GM23338 (cell line): ENCODE results near the gene GPR108. TPM values are rescaled to one million over a fixed set of nuclear protein-coding genes. Genes with fewer than 3 reads are reported as not detected.

Experiments
- ATAC-seq: fragments of 200-7000 bp; cut with Tn5 transposase; 3 replicates; pipeline ENCODE4 v1.9.1; 2020
- DNase-seq: peaks from one replicate; pipeline ENCODE4 v3.0.0-alpha.2; 2015; ENCODE audit warnings: low spot score
- H2AFZ ChIP-seq: fragments of 200-600 bp; sonication (generic); 2 replicates; pipeline ENCODE4 v1.8.0; 2016; ENCODE audit warnings: antibody characterized with exemption, mild to moderate bottlenecking, moderate library complexity
- H3F3A ChIP-seq: fragments of 200-600 bp; sonication (generic); replicated peaks from 2 replicates; pipeline ENCODE4 v1.8.0; 2017; ENCODE audit warnings: antibody characterized with exemption, mixed run types, low read depth
- H3K27ac ChIP-seq: fragments of 200-600 bp; sonication (generic); 2 replicates; pipeline ENCODE4 v1.6.1; 2016; ENCODE audit warnings: low read depth
- H3K27me3 ChIP-seq: fragments of 200-600 bp; sonication (generic); 2 replicates; pipeline ENCODE4 v1.8.0; 2016; ENCODE audit warnings: mild to moderate bottlenecking, mixed run types, moderate library complexity; ENCODE audit not compliant: insufficient read depth
- H3K36me3 ChIP-seq: fragments of 200-600 bp; sonication (generic); 2 replicates; pipeline ENCODE4 v1.8.0; 2016; ENCODE audit warnings: mild to moderate bottlenecking; ENCODE audit not compliant: insufficient read depth
- H3K4me1 ChIP-seq: fragments of 200-600 bp; sonication (generic); 2 replicates; pipeline ENCODE4 v1.8.0; 2016; ENCODE audit warnings: mild to moderate bottlenecking, moderate library complexity; ENCODE audit not compliant: insufficient read depth
- H3K4me2 ChIP-seq: fragments of 200-600 bp; sonication (generic); 2 replicates; pipeline ENCODE4 v1.7.1; 2017; ENCODE audit warnings: mixed run types
- H3K4me3 ChIP-seq: fragments of 200-600 bp; sonication (generic); 2 replicates; pipeline ENCODE4 v1.6.1; 2016; ENCODE audit warnings: mixed run types
- H3K79me2 ChIP-seq: fragments of 200-600 bp; sonication (generic); replicated peaks from 2 replicates; pipeline ENCODE4 v1.8.0; 2017; ENCODE audit warnings: mild to moderate bottlenecking; ENCODE audit not compliant: insufficient read depth
- H3K9me2 ChIP-seq: fragments of 200-600 bp; sonication (generic); 2 replicates; pipeline ENCODE4 v1.8.0; 2017; ENCODE audit not compliant: insufficient read depth
- H4K20me1 ChIP-seq: fragments of 200-600 bp; sonication (generic); replicated peaks from 2 replicates; pipeline ENCODE4 v1.8.0; 2017; ENCODE audit warnings: mild to moderate bottlenecking; ENCODE audit not compliant: insufficient read depth
- H3K27ac Mint-ChIP-seq: 2 replicates; pipeline ENCODE4 v1.8.0; 2020; ENCODE audit warnings: inconsistent platforms, mild to moderate bottlenecking, moderate library complexity, mixed read lengths
- H3K27me3 Mint-ChIP-seq: 3 replicates; pipeline ENCODE4 v1.8.0; 2022; ENCODE audit warnings: low read depth, mild to moderate bottlenecking, moderate library complexity, mixed read lengths, inconsistent platforms; ENCODE audit not compliant: insufficient read depth, poor library complexity
- H3K36me3 Mint-ChIP-seq: 3 replicates; pipeline ENCODE4 v1.8.0; 2021; ENCODE audit warnings: low read depth, mild to moderate bottlenecking, inconsistent platforms, moderate library complexity, mixed read lengths
- H3K4me1 Mint-ChIP-seq: 3 replicates; pipeline ENCODE4 v1.8.0; 2020; ENCODE audit warnings: mild to moderate bottlenecking, inconsistent platforms, mixed read lengths
- H3K4me3 Mint-ChIP-seq: 3 replicates; pipeline ENCODE4 v1.8.0; 2021; ENCODE audit warnings: moderate library complexity, mild to moderate bottlenecking, inconsistent platforms, mixed read lengths
- H3K9me3 Mint-ChIP-seq: 3 replicates; pipeline ENCODE4 v1.8.0; 2020; ENCODE audit warnings: moderate library complexity, mild to moderate bottlenecking, inconsistent platforms, mixed read lengths
- CREB1 ChIP-seq: fragments of 250-450 bp; sonication (Bioruptor Pico); IDR thresholded peaks from 2 replicates; pipeline ENCODE4 v1.5.0; 2020; ENCODE audit warnings: low read depth, mild to moderate bottlenecking, moderate library complexity
- EZH2 ChIP-seq: fragments of 200-600 bp; sonication (generic); IDR thresholded peaks from one replicate; pipeline ENCODE4 v1.8.0; 2017; ENCODE audit warnings: antibody characterized with exemption, mild to moderate bottlenecking, low read depth; ENCODE audit not compliant: unreplicated experiment
- JUNB ChIP-seq: IDR thresholded peaks from one replicate; pipeline ENCODE4 v1.6.1; 2016; ENCODE audit warnings: antibody characterized with exemption; ENCODE audit not compliant: unreplicated experiment
- POLR2AphosphoS5 ChIP-seq: IDR thresholded peaks from 2 replicates; pipeline ENCODE4 v1.6.1; 2016; ENCODE audit warnings: antibody characterized with exemption, low read depth
- STAT1 ChIP-seq: IDR thresholded peaks from one replicate; pipeline ENCODE4 v1.6.1; 2016; ENCODE audit warnings: antibody characterized with exemption; ENCODE audit not compliant: unreplicated experiment
- ZNF331 ChIP-seq: fragments of 250-450 bp; sonication (Bioruptor Pico); IDR thresholded peaks from 2 replicates; pipeline ENCODE4 v1.5.0; 2020; ENCODE audit warnings: low read depth, mild to moderate bottlenecking, moderate library complexity
- polyA plus RNA-seq: library from polyadenylated mRNA; unstranded; fragments of >200 nt; fragmentation: Nextera tagmentation; extraction: Ambion mirVana; gene quantifications from 2 replicates; pipeline ENCODE4 v1.2.1, GENCODE V29; 2016
- total RNA-seq: library from RNA; depleted of rRNA; stranded (reverse); fragments of >200 nt; shearing (Covaris generic); gene quantifications from 2 replicates; pipeline ENCODE4 v1.2.3, GENCODE V29; 2014
- TF ChIP-seq, protein P1 (sequence below), 2 experiments: fragments of 200-600 bp in 1 of 2; sonication (generic) in 1 of 2; conservative IDR thresholded peaks; 2 replicates each; pipeline versions ENCODE4 v1.5.1 to v1.6.1; 2016 to 2017; ENCODE audit warnings: antibody characterized with exemption in 2 of 2, low read depth in 2 of 2, mild to moderate bottlenecking in 2 of 2, moderate library complexity in 1 of 2
- TF ChIP-seq, protein P2 (sequence below): fragments of 250-450 bp; sonication (Bioruptor Pico); IDR thresholded peaks from 2 replicates; pipeline ENCODE4 v1.5.0; 2020; ENCODE audit warnings: mild to moderate bottlenecking, moderate library complexity

Gene GPR108
- total and polyA plus RNA-seq, 2 experiments from 2014 or later: 44.8 to 57.9 TPM

DNA sequence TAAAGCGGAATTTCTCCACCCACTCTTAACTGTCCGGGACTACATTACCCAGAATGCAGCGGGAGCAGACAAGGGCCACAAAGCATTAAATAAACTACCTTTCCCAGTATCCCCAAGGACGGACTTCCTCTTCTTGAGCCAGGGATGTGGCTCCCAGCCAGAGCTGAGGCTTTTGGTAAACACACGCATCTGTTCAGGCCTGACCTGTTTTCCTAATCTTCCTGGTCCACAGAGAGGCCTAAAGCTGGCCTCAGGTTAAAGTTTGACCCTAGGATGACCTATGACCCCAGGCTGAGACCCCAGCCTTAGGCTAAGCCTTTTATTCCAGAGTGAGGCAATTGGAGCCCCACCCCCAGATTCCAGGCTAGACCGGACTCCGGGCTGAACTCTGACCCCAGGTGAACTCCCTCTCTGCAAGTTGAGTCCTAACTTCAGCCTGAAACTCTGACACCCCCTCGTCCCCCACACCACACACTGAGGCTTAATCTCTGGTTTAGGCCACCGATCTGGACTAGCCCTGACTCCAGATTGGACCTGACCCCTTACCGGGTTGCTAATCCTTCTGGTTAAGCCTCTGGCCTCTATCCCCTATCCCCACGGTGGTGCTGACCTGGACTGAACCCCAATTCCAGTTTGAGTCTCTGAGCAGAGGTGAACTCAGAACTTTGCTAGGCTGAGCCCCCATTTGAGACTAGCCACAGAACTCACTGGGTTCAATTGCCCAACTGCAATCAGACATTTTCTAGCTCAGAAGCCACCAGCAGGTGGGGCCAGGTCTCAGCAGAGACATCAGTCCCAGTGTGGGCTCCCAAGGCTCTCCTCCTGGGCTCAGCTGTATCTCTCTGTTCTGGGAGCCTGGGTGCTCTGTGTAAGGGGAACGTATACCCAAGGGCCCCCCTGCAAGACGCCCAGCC is 750 bp upstream of the GPR108 start (continued):
- TF ChIP-seq CREB1 (CRISPR knock-in tag) (no peak), ZNF331 (CRISPR knock-in tag) (no peak), EZH2 (no peak), STAT1 (no peak)

DNA sequence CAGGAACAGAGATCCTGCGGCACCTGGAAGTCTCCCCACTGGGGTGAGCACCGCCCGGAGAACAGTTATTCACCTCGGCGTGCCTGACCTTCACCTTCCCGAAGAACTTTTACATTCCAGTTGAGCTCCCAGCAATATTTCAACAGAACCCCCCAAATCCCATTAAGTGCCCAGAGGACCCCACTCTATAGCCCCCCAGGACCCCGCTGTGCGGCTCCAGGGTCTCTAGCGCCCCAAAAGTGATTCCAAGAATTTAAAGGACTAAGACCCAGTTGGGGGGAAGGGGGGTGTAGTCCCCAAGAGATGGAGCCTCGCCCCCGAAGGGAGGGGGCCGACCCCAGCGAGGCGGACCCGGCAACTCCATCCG is 480 bp downstream of the GPR108 start:
- no peak; the same call in 1 of the 2 replicates for TF ChIP-seq CREB1 (CRISPR knock-in tag)
- no peak for TF ChIP-seq ZNF331 (CRISPR knock-in tag)
- TF ChIP-seq POLR2AphosphoS5: peak; percentile 17; the same call in 1 of the 2 replicates
- no peak for TF ChIP-seq JUNB
- TF ChIP-seq STAT1: no peak
- no peak for TF ChIP-seq EZH2
- TF ChIP-seq, protein P1, sequence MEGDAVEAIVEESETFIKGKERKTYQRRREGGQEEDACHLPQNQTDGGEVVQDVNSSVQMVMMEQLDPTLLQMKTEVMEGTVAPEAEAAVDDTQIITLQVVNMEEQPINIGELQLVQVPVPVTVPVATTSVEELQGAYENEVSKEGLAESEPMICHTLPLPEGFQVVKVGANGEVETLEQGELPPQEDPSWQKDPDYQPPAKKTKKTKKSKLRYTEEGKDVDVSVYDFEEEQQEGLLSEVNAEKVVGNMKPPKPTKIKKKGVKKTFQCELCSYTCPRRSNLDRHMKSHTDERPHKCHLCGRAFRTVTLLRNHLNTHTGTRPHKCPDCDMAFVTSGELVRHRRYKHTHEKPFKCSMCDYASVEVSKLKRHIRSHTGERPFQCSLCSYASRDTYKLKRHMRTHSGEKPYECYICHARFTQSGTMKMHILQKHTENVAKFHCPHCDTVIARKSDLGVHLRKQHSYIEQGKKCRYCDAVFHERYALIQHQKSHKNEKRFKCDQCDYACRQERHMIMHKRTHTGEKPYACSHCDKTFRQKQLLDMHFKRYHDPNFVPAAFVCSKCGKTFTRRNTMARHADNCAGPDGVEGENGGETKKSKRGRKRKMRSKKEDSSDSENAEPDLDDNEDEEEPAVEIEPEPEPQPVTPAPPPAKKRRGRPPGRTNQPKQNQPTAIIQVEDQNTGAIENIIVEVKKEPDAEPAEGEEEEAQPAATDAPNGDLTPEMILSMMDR (conservative IDR thresholded peaks at IDR 0.05; ENCODE audit: low read depth in 2 of 2): 0 out of 4 replicates have a peak, but pooled peaks of 1 of the 2 experiments have one; percentile 4
- H4K20me1 ChIP-seq: peaks cover 5% of the 10 kb centered on the region; the same call in 1 of the 2 replicates
- Mint-ChIP-seq H3K4me3 (peak overlapping the region; percentile 95), H3K4me1 (peaks cover 36% of the 10 kb centered on the region), H3K27me3 (peaks cover 15% of the 10 kb centered on the region), H3K36me3 (peaks cover 10% of the 10 kb centered on the region; the same call in 2 of the 3 replicates), H3K27ac (peak overlapping the region; percentile 98), H3K9me3 (no peaks in the 10 kb centered on the region; the same call in 2 of the 3 replicates)
- ATAC-seq (no peak), DNase-seq (no peak)
- no peak overlapping the region; the same call in 1 of the 2 replicates for H2AFZ ChIP-seq
- H3K4me3 ChIP-seq: peak overlapping the region; percentile 94
- no peaks in the 10 kb centered on the region for H3K27me3 ChIP-seq
- peaks cover 36% of the 10 kb centered on the region for H3K4me1 ChIP-seq
- no peaks in the 10 kb centered on the region for H3K36me3 ChIP-seq
- H3F3A ChIP-seq: 0 out of 2 replicates have a peak, but pooled peaks cover 11% of the 10 kb centered on the region
- peak overlapping the region; percentile 78 for H3K27ac ChIP-seq
- peaks cover 24% of the 10 kb centered on the region for H3K79me2 ChIP-seq
- no peaks in the 10 kb centered on the region for H3K9me2 ChIP-seq
- H3K4me2 ChIP-seq: peak overlapping the region; percentile 95

DNA sequence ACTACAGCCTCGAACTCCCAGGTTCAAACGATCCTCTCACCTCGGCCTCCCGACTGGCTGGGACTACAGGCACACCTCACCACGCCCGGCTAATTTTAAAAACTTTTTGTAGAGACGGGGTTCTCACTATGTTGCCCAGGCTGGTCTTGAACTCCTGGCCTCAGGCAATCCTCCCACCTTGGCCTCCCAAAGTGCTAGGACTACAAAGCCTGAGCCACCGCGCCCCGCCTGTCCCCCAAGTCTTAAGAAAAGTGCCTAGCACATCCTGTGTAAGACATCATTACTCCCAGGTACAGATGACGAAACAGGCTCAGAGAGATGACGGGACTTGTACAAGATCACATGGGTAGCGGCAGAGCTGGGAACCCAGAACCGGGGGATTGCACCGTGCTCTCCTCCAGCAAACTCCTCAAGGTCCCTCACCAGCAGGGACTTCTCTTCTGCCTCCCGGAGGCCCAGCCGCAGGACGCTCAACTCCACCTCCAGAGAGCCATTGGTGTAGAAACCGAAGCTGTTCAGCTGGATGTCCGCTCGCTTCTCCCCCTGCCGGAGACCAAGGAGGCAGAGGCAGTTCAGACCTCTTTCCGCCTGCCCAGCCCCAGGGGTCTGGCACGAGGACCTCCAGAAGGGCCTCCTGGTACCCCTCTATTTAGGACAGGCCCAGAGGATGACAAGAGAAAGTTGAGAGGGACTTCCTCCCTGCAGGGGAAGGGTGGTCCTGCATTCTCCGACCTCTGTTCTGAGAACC is 1.0 kb downstream of the GPR108 start:
- peak overlapping the region; percentile 78 for H3K27ac ChIP-seq
- peak overlapping the region; percentile 94 for H3K4me3 ChIP-seq
- Mint-ChIP-seq H3K27ac (peak overlapping the region; percentile 98), H3K27me3 (peaks cover 15% of the 10 kb centered on the region), H3K4me3 (peak overlapping the region; percentile 95), H3K9me3 (no peaks in the 10 kb centered on the region; the same call in 2 of the 3 replicates), H3K36me3 (peaks cover 10% of the 10 kb centered on the region; the same call in 2 of the 3 replicates), H3K4me1 (peaks cover 36% of the 10 kb centered on the region)
- peak; percentile 6 for ATAC-seq
- H2AFZ ChIP-seq: no peak overlapping the region; the same call in 1 of the 2 replicates
- no peaks in the 10 kb centered on the region for H3K9me2 ChIP-seq
- H3K36me3 ChIP-seq: no peaks in the 10 kb centered on the region
- no peaks in the 10 kb centered on the region for H3K27me3 ChIP-seq
- peak; percentile 75 for DNase-seq
- 0 out of 2 replicates have a peak, but pooled peaks cover 11% of the 10 kb centered on the region for H3F3A ChIP-seq
- H4K20me1 ChIP-seq: no peaks in the 10 kb centered on the region; the same call in 1 of the 2 replicates
- H3K79me2 ChIP-seq: peaks cover 19% of the 10 kb centered on the region
- peak overlapping the region; percentile 95 for H3K4me2 ChIP-seq
- peaks cover 31% of the 10 kb centered on the region for H3K4me1 ChIP-seq
- TF ChIP-seq ZNF331 (CRISPR knock-in tag): no peak
- TF ChIP-seq, protein P2, sequence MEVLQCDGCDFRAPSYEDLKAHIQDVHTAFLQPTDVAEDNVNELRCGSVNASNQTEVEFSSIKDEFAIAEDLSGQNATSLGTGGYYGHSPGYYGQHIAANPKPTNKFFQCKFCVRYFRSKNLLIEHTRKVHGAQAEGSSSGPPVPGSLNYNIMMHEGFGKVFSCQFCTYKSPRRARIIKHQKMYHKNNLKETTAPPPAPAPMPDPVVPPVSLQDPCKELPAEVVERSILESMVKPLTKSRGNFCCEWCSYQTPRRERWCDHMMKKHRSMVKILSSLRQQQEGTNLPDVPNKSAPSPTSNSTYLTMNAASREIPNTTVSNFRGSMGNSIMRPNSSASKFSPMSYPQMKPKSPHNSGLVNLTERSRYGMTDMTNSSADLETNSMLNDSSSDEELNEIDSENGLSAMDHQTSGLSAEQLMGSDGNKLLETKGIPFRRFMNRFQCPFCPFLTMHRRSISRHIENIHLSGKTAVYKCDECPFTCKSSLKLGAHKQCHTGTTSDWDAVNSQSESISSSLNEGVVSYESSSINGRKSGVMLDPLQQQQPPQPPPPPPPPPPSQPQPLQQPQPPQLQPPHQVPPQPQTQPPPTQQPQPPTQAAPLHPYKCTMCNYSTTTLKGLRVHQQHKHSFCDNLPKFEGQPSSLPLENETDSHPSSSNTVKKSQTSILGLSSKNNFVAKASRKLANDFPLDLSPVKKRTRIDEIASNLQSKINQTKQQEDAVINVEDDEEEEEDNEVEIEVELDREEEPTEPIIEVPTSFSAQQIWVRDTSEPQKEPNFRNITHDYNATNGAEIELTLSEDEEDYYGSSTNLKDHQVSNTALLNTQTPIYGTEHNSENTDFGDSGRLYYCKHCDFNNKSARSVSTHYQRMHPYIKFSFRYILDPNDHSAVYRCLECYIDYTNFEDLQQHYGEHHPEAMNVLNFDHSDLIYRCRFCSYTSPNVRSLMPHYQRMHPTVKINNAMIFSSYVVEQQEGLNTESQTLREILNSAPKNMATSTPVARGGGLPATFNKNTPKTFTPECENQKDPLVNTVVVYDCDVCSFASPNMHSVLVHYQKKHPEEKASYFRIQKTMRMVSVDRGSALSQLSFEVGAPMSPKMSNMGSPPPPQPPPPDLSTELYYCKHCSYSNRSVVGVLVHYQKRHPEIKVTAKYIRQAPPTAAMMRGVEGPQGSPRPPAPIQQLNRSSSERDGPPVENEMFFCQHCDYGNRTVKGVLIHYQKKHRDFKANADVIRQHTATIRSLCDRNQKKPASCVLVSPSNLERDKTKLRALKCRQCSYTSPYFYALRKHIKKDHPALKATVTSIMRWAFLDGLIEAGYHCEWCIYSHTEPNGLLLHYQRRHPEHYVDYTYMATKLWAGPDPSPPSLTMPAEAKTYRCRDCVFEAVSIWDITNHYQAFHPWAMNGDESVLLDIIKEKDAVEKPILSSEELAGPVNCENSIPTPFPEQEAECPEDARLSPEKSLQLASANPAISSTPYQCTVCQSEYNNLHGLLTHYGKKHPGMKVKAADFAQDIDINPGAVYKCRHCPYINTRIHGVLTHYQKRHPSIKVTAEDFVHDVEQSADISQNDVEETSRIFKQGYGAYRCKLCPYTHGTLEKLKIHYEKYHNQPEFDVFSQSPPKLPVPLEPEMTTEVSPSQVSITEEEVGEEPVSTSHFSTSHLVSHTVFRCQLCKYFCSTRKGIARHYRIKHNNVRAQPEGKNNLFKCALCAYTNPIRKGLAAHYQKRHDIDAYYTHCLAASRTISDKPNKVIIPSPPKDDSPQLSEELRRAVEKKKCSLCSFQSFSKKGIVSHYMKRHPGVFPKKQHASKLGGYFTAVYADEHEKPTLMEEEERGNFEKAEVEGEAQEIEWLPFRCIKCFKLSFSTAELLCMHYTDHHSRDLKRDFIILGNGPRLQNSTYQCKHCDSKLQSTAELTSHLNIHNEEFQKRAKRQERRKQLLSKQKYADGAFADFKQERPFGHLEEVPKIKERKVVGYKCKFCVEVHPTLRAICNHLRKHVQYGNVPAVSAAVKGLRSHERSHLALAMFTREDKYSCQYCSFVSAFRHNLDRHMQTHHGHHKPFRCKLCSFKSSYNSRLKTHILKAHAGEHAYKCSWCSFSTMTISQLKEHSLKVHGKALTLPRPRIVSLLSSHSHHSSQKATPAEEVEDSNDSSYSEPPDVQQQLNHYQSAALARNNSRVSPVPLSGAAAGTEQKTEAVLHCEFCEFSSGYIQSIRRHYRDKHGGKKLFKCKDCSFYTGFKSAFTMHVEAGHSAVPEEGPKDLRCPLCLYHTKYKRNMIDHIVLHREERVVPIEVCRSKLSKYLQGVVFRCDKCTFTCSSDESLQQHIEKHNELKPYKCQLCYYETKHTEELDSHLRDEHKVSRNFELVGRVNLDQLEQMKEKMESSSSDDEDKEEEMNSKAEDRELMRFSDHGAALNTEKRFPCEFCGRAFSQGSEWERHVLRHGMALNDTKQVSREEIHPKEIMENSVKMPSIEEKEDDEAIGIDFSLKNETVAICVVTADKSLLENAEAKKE (CRISPR knock-in tag): no peak
